Mammary epithelial cell (primary cell): ENCODE measurements around the gene ELMO1.

Experiments
- EZH2 ChIP-seq: IDR thresholded peaks from 2 replicates; pipeline ENCODE4 v1.6.1; 2012; ENCODE audit warnings: low read length, inconsistent platforms, borderline replicate concordance
- TF ChIP-seq, protein P1 (sequence below), 2 donors: IDR thresholded peaks in 1 of 2; conservative IDR thresholded peaks in 1 of 2; 2 replicates each; pipeline ENCODE4 v1.5.1; 2011 to 2012; ENCODE audit warnings: inconsistent platforms in 2 of 2, low read length in 2 of 2, mild to moderate bottlenecking in 2 of 2, control low read depth in 1 of 2, low read depth in 1 of 2; ENCODE audit not compliant: insufficient read depth in 1 of 2; ENCODE audit errors: extremely low read depth in 1 of 2

DNA sequence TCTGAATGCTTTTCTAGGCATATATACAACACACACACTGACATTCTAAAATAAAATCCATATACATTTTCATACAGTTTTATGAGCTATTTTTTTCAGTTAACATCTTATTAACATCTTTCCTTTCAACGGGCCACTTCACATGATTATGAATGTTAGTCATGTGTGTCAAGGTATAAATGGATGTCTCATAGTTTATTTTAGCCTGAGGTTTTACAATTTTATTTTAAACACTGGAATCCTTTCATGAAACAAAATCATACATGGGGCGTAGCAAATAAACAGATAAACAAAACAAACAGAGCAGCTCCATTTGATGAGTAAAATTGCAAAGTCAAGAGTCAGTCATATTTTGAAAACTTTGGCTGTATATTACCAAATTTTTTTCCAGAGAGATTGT, 604.3 kb downstream of the ELMO1 start:
- TF ChIP-seq, protein P1, sequence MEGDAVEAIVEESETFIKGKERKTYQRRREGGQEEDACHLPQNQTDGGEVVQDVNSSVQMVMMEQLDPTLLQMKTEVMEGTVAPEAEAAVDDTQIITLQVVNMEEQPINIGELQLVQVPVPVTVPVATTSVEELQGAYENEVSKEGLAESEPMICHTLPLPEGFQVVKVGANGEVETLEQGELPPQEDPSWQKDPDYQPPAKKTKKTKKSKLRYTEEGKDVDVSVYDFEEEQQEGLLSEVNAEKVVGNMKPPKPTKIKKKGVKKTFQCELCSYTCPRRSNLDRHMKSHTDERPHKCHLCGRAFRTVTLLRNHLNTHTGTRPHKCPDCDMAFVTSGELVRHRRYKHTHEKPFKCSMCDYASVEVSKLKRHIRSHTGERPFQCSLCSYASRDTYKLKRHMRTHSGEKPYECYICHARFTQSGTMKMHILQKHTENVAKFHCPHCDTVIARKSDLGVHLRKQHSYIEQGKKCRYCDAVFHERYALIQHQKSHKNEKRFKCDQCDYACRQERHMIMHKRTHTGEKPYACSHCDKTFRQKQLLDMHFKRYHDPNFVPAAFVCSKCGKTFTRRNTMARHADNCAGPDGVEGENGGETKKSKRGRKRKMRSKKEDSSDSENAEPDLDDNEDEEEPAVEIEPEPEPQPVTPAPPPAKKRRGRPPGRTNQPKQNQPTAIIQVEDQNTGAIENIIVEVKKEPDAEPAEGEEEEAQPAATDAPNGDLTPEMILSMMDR (conservative IDR thresholded peaks at IDR 0.05 in 1 of 2, IDR thresholded peaks at IDR 0.05 in 1 of 2; ENCODE audit: extremely low read depth in 1 of 2, insufficient read depth in 1 of 2, low read depth in 1 of 2, low read length in 2 of 2), result no peak
- no peak for TF ChIP-seq EZH2
